Mesenchymal stem cell (in vitro differentiated cells and primary cell): ENCODE measurements around the gene HORMAD2.

Source experiments
- DNase-seq: peaks from one replicate; pipeline ENCODE4 v3.0.0-alpha.2; 2013
- H2AFZ ChIP-seq: one replicate; pipeline ENCODE4 v1.6.1; 2013; ENCODE audit warnings: low read depth, mild to moderate bottlenecking, control low read depth, inconsistent platforms, low read length, moderate library complexity
- H2AK5ac ChIP-seq: 2 replicates; pipeline ENCODE4 v1.6.1; 2013; ENCODE audit warnings: low read length, moderate library complexity, mild to moderate bottlenecking, inconsistent platforms; ENCODE audit not compliant: severe bottlenecking
- H2BK120ac ChIP-seq: one replicate; pipeline ENCODE4 v1.6.1; 2013; ENCODE audit warnings: low read depth, mild to moderate bottlenecking, inconsistent platforms, low read length, moderate library complexity
- H2BK12ac ChIP-seq, 2 experiments: one replicate each; pipeline ENCODE4 v1.6.1; 2013; ENCODE audit warnings: inconsistent platforms in 2 of 2, low read length in 2 of 2, mild to moderate bottlenecking in 2 of 2, moderate library complexity in 2 of 2, control low read depth in 1 of 2
- H2BK15ac ChIP-seq: one replicate; pipeline ENCODE4 v1.6.1; 2013; ENCODE audit warnings: mild to moderate bottlenecking, low read depth, inconsistent platforms; ENCODE audit not compliant: poor library complexity, severe bottlenecking
- H2BK5ac ChIP-seq: 2 replicates; pipeline ENCODE4 v1.6.1; 2013; ENCODE audit warnings: low read depth, mild to moderate bottlenecking, low read length, control low read depth, inconsistent platforms; ENCODE audit not compliant: poor library complexity, severe bottlenecking
- H3K14ac ChIP-seq, 2 experiments: one replicate each; pipeline ENCODE4 v1.6.1; 2013; ENCODE audit warnings: inconsistent platforms in 2 of 2, low read length in 2 of 2, control low read depth in 1 of 2, mild to moderate bottlenecking in 1 of 2, moderate library complexity in 1 of 2
- H3K18ac ChIP-seq, 2 experiments: one replicate each; pipeline ENCODE4 v1.6.1; 2013; ENCODE audit warnings: inconsistent platforms in 2 of 2, low read length in 2 of 2, control low read depth in 1 of 2, low read depth in 1 of 2, mild to moderate bottlenecking in 1 of 2
- H3K23ac ChIP-seq, 2 experiments: one replicate each; pipeline ENCODE4 v1.6.1; 2013; ENCODE audit warnings: inconsistent platforms in 2 of 2, low read length in 2 of 2, mild to moderate bottlenecking in 2 of 2, moderate library complexity in 2 of 2, control low read depth in 1 of 2
- H3K27ac ChIP-seq: 2 replicates; pipeline ENCODE4 v1.5.1; 2013; ENCODE audit warnings: mild to moderate bottlenecking, moderate library complexity, low read length, control low read depth, inconsistent platforms; ENCODE audit not compliant: poor library complexity, severe bottlenecking
- H3K27me3 ChIP-seq, 2 experiments: 2 replicates each; pipeline versions ENCODE4 v1.6.1 to v1.7.0; 2013; ENCODE audit warnings: low read length in 2 of 2, mild to moderate bottlenecking in 2 of 2, moderate library complexity in 2 of 2, control low read depth in 1 of 2, inconsistent platforms in 1 of 2; ENCODE audit not compliant: control insufficient read depth in 1 of 2, insufficient read depth in 1 of 2
- H3K36me3 ChIP-seq, 2 experiments: 2 replicates each; pipeline versions ENCODE4 v1.6.1 to v1.7.0; 2013; ENCODE audit warnings: low read length in 2 of 2, control low read depth in 1 of 2, inconsistent platforms in 1 of 2, low read depth in 1 of 2, mild to moderate bottlenecking in 1 of 2; ENCODE audit not compliant: insufficient read depth in 2 of 2, control insufficient read depth in 1 of 2
- H3K4ac ChIP-seq, 2 experiments: one replicate each; pipeline ENCODE4 v1.6.1; 2013; ENCODE audit warnings: inconsistent platforms in 2 of 2, low read length in 2 of 2, mild to moderate bottlenecking in 2 of 2, moderate library complexity in 2 of 2, control low read depth in 1 of 2, low read depth in 1 of 2
- H3K4me1 ChIP-seq: 2 replicates; pipeline ENCODE4 v1.6.1; 2013; ENCODE audit warnings: low read depth, low read length, control low read depth; ENCODE audit not compliant: control insufficient read depth, insufficient read depth
- H3K4me2 ChIP-seq: 2 replicates; pipeline ENCODE4 v1.6.1; 2013; ENCODE audit warnings: low read length, mild to moderate bottlenecking, inconsistent platforms; ENCODE audit not compliant: poor library complexity, severe bottlenecking
- H3K4me3 ChIP-seq, 2 experiments: 2 replicates each; pipeline versions ENCODE4 v1.5.1 to v1.7.0; 2013; ENCODE audit warnings: low read length in 2 of 2, mild to moderate bottlenecking in 2 of 2, control low read depth in 1 of 2, low read depth in 1 of 2; ENCODE audit not compliant: insufficient read depth in 1 of 2
- H3K79me1 ChIP-seq: replicated peaks from 2 replicates; pipeline ENCODE4 v1.6.1; 2013; ENCODE audit warnings: mild to moderate bottlenecking, control low read depth, low read length, inconsistent platforms; ENCODE audit not compliant: poor library complexity, severe bottlenecking
- H3K9ac ChIP-seq: 2 replicates; pipeline ENCODE4 v1.7.0; 2013; ENCODE audit warnings: mild to moderate bottlenecking, low read length, moderate library complexity
- H3K9me3 ChIP-seq: 2 replicates; pipeline ENCODE4 v1.7.0; 2013; ENCODE audit warnings: mild to moderate bottlenecking, low read length; ENCODE audit not compliant: control insufficient read depth
- H4K8ac ChIP-seq: one replicate; pipeline ENCODE4 v1.6.1; 2013; ENCODE audit warnings: inconsistent platforms, mild to moderate bottlenecking, low read length, moderate library complexity
- H4K91ac ChIP-seq: one replicate; pipeline ENCODE4 v1.6.1; 2013; ENCODE audit warnings: mild to moderate bottlenecking, low read length, inconsistent platforms
- WGBS: methylation state at CpG from one replicate; pipeline ENCODE4 v1.1.7; 2013; ENCODE audit warnings: mixed read lengths; 5-methylcytosine and 5-hydroxymethylcytosine counted together

HORMAD2 gene

GRCh38 chr22:30117256-30117655, 37.0 kb downstream of the HORMAD2 start:
- Histone ChIP-seq H3K4me3 (no peak overlapping the region), H3K27ac (no peak overlapping the region), H3K14ac (no peak overlapping the region), H2BK12ac (no peak overlapping the region), H3K4me1 (peaks cover 2% of the 10 kb centered on the region), H3K18ac (no peak overlapping the region), H2BK15ac (no peak overlapping the region), H2BK120ac (no peak overlapping the region), H3K9ac (no peak overlapping the region), H3K36me3 (no peaks in the 10 kb centered on the region), H3K23ac (no peak overlapping the region), H3K4me2 (no peak overlapping the region), H2AFZ (no peak overlapping the region), H3K27me3 (no peaks in the 10 kb centered on the region), H2BK5ac (no peak overlapping the region), H3K9me3 (no peaks in the 10 kb centered on the region), H4K8ac (no peak overlapping the region), H3K79me1 (no peaks in the 10 kb centered on the region), H4K91ac (no peak overlapping the region), H3K4ac (no peak overlapping the region), H2AK5ac (no peak overlapping the region)
- WGBS: 95% methylated on average over 3 of the region's 3 CpGs
- no peak for DNase-seq

- Histone ChIP-seq H3K27ac (no peak overlapping the region), H2AK5ac (no peak overlapping the region), H3K23ac (no peak overlapping the region), H2BK5ac (no peak overlapping the region), H2BK120ac (no peak overlapping the region), H2AFZ (no peak overlapping the region), H2BK12ac (no peak overlapping the region), H4K8ac (no peak overlapping the region), H3K27me3 (no peaks in the 10 kb centered on the region), H3K4ac (no peak overlapping the region), H3K18ac (no peak overlapping the region), H2BK15ac (no peak overlapping the region), H3K4me1 (peaks cover 3% of the 10 kb centered on the region), H3K79me1 (no peaks in the 10 kb centered on the region), H3K9me3 (no peaks in the 10 kb centered on the region), H3K9ac (no peak overlapping the region), H3K14ac (no peak overlapping the region), H3K4me3 (no peak overlapping the region), H3K4me2 (no peak overlapping the region), H4K91ac (no peak overlapping the region), H3K36me3 (no peaks in the 10 kb centered on the region)
- DNase-seq: no peak
- 88% methylated on average over 1 of the region's 2 CpGs for WGBS
Measured at GRCh38 chr22:30118291-30118690, 38.0 kb downstream of the HORMAD2 start.

- H4K91ac ChIP-seq: no peak overlapping the region
- H3K18ac ChIP-seq: no peak overlapping the region
- no peak overlapping the region for H3K14ac ChIP-seq
- no peak overlapping the region for H3K27ac ChIP-seq
- H3K4me2 ChIP-seq: no peak overlapping the region
- no peak overlapping the region for H4K8ac ChIP-seq
- H3K27me3 ChIP-seq: no peaks in the 10 kb centered on the region
- H2BK5ac ChIP-seq: no peak overlapping the region
- H2BK15ac ChIP-seq: no peak overlapping the region
- no peaks in the 10 kb centered on the region for H3K79me1 ChIP-seq
- no peak overlapping the region for H3K9ac ChIP-seq
- no peak overlapping the region for H2AFZ ChIP-seq
- no peak for DNase-seq
- no peak overlapping the region for H3K23ac ChIP-seq
- no peak overlapping the region for H3K4me3 ChIP-seq
- peaks cover 2% of the 10 kb centered on the region for H3K4me1 ChIP-seq
- H3K4ac ChIP-seq: no peak overlapping the region
- H2BK120ac ChIP-seq: no peak overlapping the region
- H2BK12ac ChIP-seq: no peak overlapping the region
- no peaks in the 10 kb centered on the region for H3K9me3 ChIP-seq
- peak overlapping the region; percentile 73 for H2AK5ac ChIP-seq
- 79% methylated on average over 5 of the region's 6 CpGs for WGBS
- H3K36me3 ChIP-seq: no peaks in the 10 kb centered on the region
Measured at GRCh38 chr22:30121960-30122359, 41.7 kb downstream of the HORMAD2 start.

GRCh38 chr22:30123463-30123862, 43.2 kb downstream of the HORMAD2 start:
- H2BK12ac ChIP-seq: no peak overlapping the region
- WGBS: 100% methylated on average over 1 of the region's 1 CpG
- H4K8ac ChIP-seq: no peak overlapping the region
- no peaks in the 10 kb centered on the region for H3K27me3 ChIP-seq
- H2BK15ac ChIP-seq: no peak overlapping the region
- no peak overlapping the region for H3K4me3 ChIP-seq
- H3K18ac ChIP-seq: no peak overlapping the region
- no peaks in the 10 kb centered on the region for H3K9me3 ChIP-seq
- H3K27ac ChIP-seq: no peak overlapping the region
- H3K4me2 ChIP-seq: no peak overlapping the region
- no peak overlapping the region for H4K91ac ChIP-seq
- no peak overlapping the region for H2BK5ac ChIP-seq
- H3K4me1 ChIP-seq: peaks cover 2% of the 10 kb centered on the region
- H3K14ac ChIP-seq: no peak overlapping the region
- no peak overlapping the region for H3K9ac ChIP-seq
- no peaks in the 10 kb centered on the region for H3K79me1 ChIP-seq
- no peak overlapping the region for H2BK120ac ChIP-seq
- no peak overlapping the region for H3K4ac ChIP-seq
- no peaks in the 10 kb centered on the region for H3K36me3 ChIP-seq
- H3K23ac ChIP-seq: no peak overlapping the region
- DNase-seq: no peak
- no peak overlapping the region for H2AK5ac ChIP-seq
- H2AFZ ChIP-seq: no peak overlapping the region
